SKM-1 (cell line): ENCODE results near the gene ACOXL.

Source experiments
- DNase-seq: peaks from one replicate; lab custom pipeline; 2025; ENCODE audit not compliant: unreplicated experiment; lab: John Stamatoyannopoulos, UW

Gene ACOXL

DNA sequence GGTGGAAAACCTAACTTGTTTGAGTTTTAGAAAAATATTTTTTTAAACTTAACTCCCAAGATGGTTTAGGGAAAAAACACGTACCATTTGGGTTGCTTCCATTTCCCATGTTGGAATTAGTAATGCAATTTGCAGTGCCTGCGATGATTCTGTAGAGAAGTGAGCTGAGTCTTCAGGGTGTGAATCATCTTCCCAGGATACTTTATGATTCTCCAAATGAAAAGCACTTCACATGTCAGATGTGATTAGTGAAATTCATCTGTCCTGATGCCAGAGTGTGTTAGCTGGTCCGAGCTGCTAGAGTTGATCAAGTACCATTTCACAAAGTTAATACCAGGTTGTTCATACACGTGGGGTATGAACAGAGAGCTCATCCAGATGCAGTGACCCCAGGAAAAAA, 59.1 kb downstream of the ACOXL start:
- DNase-seq: no peak

DNA sequence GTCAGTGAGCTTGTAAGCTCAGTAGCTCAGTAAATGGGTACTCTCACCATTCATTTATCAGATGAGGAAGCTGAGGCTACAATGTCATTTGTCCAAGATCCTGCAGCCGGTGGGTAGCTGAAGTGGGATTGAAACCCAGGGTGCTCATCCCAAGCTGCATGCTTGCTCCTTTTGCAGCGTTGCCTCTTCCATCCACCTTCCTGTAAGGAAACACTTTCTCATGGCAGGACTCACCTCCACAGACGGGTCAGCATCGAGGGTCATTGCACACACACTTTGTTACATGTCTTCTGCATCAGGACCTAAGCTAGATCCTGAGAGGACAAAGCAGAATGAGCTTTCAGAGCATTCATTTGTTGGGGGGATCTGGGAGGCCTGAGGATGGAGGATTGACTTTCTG, 60.7 kb downstream of the ACOXL start:
- DNase-seq: no peak

DNA sequence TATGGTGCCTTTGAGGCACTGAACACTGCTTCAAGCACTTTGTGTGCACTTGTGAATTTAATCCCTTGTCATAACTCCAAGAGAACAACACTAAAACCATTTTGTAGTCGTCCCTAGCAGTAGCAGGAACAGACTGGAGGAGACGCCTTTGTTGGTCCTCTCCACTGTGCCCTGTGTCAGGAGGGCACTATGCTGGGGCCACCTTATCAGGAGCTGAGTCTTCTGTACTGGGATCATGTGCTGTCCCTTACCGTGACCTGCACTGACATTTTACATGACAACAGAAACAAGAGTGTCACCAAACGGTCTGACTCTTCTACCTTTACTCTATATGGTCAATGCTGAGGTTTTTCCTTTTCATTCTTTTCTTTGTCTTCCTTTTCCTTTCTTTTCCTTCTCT, 62.0 kb downstream of the ACOXL start:
- no peak for DNase-seq

- DNase-seq: no peak
Measured at GRCh38 chr2:110794951-110795350, 62.6 kb downstream of the ACOXL start.

DNA sequence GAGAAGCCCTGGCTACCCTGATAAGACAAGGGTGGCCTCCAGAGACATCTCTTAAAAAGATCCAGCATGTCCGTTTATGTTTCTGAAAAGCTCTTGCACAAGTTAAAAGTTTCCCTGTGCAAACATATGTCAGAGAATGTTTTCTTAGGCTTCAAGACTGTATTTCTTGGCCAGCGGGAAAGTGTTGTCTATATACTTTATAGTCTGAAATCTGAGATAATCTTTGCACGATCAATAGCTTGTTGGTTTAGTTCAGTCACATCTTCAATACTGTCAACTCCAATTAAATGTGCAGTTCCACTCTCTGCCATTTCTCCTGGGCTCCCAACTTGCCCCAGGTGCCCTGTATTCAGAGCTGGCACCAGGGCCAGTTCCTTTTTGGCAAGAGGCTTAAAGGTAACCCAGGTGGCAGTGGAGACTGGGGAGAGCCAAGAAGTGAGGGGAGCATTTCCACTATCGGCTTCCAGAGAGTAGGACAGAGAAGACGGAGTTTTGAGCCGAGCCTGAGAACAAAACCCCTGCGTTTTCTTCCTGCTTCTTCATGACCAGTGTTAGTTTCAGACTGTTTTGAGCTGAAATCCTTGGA, 64.4 kb downstream of the ACOXL start:
- DNase-seq: no peak

DNA sequence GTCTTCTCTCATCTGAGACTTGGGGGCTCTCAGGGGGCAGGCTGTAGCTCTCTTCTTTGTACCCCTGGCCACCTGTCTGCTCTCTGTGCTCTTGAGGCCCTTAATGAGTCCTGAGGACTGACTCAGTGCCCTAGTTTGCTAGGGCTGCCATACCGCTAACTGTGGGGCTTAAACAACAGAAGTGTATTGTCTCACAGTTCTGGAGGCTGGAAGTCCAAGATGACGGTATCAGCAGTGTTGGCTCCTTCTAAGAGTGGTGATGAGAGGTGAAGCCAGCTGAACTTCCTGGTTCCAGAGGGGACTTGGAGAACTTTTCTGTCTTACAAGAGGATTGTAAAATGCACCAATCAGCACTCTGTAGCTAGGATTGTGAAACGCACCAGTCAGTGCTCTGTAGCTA, 67.0 kb downstream of the ACOXL start:
- DNase-seq: no peak

- no peak for DNase-seq
Measured at GRCh38 chr2:110800611-110801402, 68.4 kb downstream of the ACOXL start.

DNA sequence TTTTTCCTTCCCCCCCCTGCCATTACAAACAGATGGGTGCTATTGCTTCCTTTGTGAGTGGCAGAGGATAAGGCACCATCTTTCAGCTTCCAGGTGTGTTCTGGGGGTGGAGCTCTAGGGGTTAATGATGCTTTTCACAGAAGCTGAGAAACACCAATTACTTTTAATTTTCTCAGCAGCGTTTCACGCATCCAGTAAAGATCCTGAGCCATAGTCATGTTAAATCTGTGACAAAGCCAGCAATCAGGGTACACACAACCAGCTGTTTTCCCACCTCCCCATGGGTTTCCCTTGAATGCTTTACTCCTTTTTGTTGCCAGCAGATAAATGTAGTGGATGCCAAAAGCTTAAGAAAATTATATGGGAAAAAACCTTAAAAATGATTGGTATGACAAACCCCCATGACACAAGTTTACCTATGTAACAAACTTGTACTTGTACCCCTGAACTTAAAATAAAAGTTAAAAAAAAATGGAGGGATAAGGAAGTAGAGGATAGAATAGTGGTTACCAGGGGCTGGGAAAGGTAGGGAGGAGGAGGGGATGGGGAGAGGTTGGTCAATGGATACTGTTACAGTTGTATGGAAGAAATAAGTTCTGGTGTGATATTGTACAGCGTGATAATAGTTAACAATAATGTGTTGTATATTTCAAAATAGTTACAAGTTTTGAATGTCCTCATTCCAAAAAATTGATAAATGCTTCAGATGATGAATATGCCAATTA, 70.0 kb downstream of the ACOXL start:
- no peak for DNase-seq

DNA sequence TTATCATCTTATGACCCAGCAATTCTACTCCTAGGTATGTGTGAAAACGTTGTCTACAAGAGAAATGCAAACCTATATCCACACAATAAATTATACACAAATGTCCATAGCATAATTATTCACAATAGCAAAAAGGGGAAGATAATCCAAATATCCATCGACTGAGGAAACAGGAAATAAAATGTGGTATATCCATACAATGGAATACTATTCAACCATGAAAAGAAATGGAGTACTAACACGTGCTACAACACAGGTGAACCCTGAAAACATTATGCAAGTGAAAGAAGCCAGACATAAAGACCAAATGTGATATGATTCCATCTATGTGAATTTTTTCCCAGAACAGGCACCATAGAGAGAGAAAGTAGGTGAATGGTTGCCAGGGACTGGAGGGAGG, 72.1 kb downstream of the ACOXL start:
- no peak for DNase-seq

- no peak for DNase-seq
Measured at GRCh38 chr2:110804915-110805314, 72.5 kb downstream of the ACOXL start.

DNA sequence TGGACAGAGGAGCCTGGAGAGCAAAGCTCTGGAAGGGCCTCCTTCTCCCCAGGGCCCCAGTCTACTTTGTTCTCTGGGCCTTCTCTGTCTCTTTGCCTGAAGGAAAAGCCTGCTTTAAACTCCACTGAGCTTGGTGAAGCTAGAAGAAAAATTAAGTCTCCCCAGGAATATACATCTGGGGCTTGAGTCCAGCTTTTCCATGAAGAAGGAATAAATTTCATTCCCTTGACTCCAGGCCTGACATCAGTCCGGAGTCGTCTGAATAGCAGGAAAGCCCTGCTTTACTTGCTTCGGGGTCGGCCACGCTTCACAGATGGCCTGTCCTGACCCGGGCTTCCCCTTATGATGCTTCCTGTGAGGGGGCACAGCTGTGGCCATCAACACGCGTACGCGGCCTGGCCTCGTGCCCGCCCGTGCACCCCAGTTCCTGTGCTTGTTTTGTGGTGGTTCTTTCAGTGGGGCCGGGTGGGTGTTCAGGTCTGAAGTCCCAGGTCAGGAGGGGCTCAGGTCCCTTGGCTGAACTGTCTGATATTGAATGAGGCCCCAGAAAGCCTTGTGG, 73.6 kb downstream of the ACOXL start:
- no peak for DNase-seq

GRCh38 chr2:110807522-110807921, 75.1 kb downstream of the ACOXL start:
- DNase-seq: no peak

DNA sequence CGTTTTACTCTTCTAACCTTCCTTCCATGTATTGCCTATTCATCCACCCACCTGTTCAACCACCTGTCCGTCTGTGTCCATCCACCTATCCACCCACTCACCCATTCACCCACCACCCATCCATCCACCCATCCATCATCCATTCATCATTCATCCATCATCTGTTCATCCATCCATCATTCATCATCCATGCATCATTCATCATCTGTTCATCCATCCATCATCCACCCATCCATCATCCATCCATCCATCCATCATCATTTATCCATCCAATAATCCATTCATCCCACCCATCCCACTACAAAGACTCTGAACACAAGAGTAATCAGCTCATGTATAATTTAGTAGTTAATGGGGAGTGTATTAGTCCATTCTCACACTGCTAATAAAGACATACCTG, 78.0 kb downstream of the ACOXL start:
- no peak for DNase-seq

GRCh38 chr2:110812726-110813645, 80.6 kb downstream of the ACOXL start:
- no peak for DNase-seq

DNA sequence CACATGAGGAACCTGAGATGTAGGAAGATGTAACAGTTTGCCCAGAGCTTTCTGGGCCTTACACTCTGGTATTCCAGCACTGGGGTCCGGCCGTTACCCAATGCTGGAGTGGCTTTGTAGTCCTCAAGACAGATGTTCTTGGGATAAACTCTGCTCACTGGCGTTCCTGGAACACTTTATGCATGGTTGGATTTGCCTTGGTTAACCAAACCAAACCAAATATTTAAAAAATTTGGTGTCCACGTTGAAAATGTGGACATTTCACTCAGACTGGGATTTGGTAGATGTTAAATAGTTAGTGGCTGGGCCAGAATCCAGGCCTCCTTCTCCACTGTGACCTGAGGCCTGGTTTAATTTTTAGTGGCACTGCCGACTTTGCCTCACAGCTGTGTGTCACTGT, 81.5 kb downstream of the ACOXL start:
- DNase-seq: no peak

- DNase-seq: no peak
Measured at GRCh38 chr2:110815938-110816337, 83.6 kb downstream of the ACOXL start.

- DNase-seq: no peak
Measured at GRCh38 chr2:110816404-110817365, 84.3 kb downstream of the ACOXL start.

GRCh38 chr2:110818767-110819481, 86.6 kb downstream of the ACOXL start:
- peak; percentile 57 for DNase-seq

DNA sequence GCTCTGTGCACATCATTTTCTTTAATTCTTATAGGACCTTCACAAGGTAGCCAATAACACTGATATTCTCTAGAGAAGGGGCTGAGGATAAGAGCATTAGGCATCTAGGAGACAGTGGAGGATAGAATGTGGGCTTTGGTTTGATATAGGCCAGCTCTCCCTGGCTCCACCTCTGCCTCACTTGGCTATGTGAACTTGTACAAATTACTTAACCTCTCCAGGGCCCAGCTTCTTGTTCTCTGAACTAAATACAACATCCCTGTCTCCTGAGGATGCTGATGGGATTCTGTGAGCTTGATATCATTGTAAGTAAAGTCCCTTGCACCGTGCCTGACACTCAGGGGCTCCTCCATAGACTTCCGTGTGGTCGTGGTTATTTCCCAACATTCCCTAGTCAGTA, 87.3 kb downstream of the ACOXL start:
- DNase-seq: no peak
